NCI-H748 (cell line): ENCODE results near the gene POLR2H.

ENCODE experiments used
- DNase-seq: peaks from one replicate; lab custom pipeline; 2025; ENCODE audit not compliant: unreplicated experiment; lab: John Stamatoyannopoulos, UW

POLR2H gene

DNA sequence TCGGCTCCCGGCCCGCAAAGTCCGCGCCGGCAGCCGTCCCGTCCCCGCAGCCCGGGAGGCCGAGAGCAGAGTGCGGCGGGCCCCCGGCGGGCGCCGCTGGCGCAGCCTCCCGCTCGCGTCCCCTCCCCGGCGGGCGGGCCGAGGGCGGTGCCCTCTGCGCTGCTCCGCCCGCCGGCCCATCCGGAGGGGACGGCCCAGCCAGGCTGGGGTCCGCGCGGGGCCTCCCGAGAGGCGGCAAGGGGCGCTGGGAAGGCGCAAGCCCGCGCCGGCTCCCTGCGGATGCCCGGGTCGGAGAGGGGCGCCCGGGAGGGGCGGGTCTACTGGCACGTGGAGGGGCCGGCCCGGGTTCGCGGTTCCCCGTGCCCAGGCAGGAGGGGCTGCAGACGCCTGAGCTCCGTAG, at the start of gene POLR2H, which contains the start of gene CLCN2:
TSS of gene POLR2H (plus strand) at position 179 of the 400 bp plus-strand sequence. CDS start 1,783 bp downstream, outside the sequence.
TSS of gene CLCN2 (minus strand) at position 74 of the 400 bp plus-strand sequence. CDS start 126 bp downstream, outside the sequence.
- peak; percentile 60 for DNase-seq

DNA sequence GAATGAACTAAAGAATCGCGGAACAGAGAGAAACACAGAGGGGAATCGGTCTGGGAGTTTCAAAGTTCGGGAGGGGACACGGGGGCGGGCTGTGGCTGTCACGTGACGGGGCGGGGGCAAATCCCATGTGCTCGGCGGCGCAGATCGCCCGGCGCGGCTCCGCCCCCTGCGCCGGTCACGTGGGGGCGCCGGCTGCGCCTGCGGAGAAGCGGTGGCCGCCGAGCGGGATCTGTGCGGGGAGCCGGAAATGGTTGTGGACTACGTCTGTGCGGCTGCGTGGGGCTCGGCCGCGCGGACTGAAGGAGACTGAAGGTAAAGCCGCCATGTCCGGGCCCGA, 47.2 kb upstream of the POLR2H start, which contains the start of gene EIF4G1:
TSS of gene EIF4G1 (plus strand) at position 244 of the 337 bp plus-strand sequence. CDS start 1,191 bp downstream, outside the sequence.
- peak; percentile 91 for DNase-seq

DNA sequence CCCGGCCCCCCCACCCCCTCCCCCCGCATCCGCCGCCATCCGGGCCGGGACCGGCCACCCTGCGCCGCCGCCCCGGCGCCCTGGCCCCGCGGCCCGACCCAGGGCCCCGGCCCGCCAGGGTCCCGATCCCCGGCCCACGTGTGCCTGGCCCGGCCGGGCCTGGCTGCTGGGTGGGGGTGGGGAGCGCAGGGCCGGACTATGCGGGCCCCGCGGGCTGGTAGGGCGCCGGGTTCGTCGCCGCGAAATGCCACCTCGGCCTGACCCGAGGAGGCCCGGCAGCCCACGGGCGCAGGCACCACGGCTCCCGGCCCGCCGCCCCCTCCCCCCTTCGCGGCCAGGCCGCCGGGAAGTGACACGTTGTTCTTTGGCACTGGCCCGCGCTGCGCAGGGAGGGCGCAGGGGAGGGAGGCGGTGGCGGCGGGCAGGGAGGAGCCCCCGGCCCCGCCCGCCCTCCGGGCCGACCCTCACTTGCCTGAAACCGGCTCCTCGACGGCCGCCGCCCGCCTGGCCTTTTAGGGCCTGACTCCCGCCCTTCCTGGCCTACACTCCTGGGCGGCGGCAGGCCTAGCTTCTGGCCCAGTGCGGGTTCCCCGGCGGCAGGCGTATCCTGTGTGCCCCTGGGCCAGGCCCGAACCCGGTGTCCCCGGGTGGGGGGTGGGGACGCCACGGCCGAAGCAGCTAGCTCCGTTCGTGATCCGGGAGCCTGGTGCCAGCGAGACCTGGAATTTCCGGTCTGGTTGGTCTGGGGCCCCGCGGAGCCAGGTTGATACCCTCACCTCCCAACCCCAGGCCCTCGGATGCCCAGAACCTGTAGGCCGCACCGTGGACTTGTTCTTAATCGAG, 46.6 kb upstream of the POLR2H start:
- peak; percentile 58 for DNase-seq

DNA sequence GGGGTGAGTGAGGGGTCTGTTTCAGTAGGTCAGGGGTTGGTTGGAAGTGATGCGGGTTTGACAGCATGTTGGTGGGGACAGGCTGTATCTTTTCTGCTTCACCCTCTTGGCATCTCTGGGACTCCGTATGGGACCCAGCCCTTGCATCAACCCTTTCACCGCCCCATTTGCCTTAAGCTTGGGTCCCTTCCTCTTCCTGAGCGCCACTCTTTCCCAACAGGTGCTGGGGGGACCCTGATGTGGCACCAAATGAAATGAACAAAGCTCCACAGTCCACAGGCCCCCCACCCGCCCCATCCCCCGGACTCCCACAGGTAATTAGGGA, 46.0 kb upstream of the POLR2H start:
- no peak for DNase-seq

GRCh38 chr3:184315871-184316661, 45.4 kb upstream of the POLR2H start:
- DNase-seq = no peak

DNA sequence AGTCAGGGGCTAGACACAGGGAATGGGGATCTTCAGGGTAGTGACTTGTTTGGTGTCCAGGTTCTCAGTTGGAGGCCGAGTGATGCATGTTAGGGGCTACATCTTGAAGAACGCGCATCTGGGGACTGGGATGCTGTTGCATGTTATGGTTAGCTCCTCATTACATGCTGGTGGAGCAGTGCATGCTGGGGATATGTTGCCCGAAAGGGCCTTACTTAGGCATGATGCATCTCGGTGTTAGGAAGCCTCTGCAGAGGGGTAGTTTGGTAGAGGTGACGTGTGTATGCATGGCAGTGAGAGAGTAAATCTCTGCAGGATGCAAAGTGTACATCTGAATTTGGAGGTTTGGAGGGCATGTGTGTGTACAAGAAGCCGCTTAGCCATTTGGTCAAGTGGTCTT, 44.7 kb upstream of the POLR2H start:
- DNase-seq = no peak

GRCh38 chr3:184317201-184317600, 44.3 kb upstream of the POLR2H start:
- DNase-seq = no peak

- no peak for DNase-seq
Measured at GRCh38 chr3:184320104-184320445, 41.4 kb upstream of the POLR2H start.

DNA sequence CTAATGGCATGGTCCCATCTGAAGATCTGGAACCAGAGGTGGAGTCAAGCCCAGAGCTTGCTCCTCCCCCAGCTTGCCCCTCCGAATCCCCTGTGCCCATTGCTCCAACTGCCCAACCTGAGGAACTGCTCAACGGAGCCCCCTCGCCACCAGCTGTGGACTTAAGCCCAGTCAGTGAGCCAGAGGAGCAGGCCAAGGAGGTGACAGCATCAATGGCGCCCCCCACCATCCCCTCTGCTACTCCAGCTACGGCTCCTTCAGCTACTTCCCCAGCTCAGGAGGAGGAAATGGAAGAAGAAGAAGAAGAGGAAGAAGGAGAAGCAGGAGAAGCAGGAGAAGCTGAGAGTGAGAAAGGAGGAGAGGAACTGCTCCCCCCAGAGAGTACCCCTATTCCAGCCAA, 39.8 kb upstream of the POLR2H start:
- DNase-seq = no peak

DNA sequence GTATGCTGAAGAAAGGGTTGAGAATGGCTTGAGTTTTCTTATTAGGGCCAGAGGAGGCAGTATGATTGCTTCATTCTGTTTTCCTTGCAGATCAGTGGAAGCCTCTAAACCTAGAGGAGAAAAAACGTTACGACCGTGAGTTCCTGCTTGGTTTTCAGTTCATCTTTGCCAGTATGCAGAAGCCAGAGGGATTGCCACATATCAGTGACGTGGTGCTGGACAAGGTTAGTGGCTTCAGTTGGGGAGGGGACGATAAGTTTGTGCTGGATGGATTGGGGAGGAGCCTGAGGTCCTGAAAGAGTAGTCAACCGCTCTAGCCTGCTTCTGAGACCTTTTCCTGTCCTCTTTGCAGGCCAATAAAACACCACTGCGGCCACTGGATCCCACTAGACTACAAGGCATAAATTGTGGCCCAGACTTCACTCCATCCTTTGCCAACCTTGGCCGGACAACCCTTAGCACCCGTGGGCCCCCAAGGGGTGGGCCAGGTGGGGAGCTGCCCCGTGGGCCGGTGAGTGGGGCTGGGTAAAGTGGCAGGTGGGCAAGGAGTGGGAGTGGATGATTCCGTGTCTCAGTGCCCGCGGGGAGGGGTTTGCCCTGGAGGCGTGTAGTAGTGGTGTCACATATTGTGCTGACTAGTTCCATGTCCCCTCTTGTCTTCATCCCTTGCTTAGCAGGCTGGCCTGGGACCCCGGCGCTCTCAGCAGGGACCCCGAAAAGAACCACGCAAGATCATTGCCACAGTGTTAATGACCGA, 38.6 kb upstream of the POLR2H start:
- DNase-seq = no peak

- no peak for DNase-seq
Measured at GRCh38 chr3:184323696-184324095, 37.8 kb upstream of the POLR2H start.

DNA sequence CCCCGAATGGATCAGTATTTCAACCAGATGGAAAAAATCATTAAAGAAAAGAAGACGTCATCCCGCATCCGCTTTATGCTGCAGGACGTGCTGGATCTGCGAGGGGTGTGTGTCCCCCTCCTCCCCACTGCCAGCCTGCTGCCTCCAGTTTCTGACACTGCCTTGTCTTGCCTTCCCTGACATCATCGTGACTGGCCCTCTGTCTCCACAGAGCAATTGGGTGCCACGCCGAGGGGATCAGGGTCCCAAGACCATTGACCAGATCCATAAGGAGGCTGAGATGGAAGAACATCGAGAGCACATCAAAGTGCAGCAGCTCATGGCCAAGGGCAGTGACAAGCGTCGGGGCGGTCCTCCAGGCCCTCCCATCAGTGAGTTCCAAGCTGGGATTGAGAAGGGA, 36.2 kb upstream of the POLR2H start:
- DNase-seq = no peak

DNA sequence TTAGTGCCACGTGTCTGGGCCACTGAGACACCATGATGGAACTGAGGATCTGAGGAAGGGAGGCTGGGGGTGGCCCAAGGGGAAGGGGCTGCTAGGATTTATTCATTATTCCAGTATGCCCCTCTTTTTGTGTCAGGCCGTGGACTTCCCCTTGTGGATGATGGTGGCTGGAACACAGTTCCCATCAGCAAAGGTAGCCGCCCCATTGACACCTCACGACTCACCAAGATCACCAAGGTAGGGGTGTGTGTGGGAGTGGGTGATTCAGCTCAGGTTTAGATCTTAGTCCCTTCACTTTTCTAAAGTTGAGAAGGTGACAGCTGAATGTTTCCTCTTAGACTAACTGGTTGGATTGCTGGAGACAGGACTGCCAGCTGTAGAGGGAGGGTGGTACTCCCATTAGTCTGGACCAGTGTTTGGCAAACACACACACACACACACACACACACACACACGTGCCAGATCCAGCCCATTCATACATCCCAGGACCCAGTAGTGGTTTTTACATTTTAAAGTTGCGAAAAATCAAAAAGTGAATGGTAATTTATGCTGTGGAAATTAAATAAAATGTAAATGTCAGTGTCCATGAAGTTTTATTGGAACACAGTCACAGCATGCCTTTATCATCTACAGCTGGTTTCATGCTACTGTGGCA, 35.7 kb upstream of the POLR2H start:
- no peak for DNase-seq

GRCh38 chr3:184327171-184327570, 34.3 kb upstream of the POLR2H start:
- no peak for DNase-seq

DNA sequence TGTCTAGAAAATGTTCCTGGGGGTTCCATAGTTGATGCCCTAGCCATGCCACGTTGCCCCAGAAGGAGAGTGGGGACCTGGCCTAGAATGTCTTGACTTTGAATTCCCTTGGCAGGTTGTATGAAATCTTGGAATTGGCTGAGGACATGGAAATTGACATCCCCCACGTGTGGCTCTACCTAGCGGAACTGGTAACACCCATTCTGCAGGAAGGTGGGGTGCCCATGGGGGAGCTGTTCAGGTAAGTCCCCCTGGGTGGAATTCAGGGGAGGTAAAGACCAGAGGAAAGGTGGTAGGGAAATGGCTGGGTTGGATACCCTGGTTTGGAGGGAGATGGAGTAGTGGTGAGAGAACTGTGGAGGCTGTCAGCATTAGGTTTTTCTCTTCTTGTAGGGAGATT, 33.0 kb upstream of the POLR2H start:
- DNase-seq = no peak

GRCh38 chr3:184332370-184333090, 29.0 kb upstream of the POLR2H start:
- no peak for DNase-seq

DNA sequence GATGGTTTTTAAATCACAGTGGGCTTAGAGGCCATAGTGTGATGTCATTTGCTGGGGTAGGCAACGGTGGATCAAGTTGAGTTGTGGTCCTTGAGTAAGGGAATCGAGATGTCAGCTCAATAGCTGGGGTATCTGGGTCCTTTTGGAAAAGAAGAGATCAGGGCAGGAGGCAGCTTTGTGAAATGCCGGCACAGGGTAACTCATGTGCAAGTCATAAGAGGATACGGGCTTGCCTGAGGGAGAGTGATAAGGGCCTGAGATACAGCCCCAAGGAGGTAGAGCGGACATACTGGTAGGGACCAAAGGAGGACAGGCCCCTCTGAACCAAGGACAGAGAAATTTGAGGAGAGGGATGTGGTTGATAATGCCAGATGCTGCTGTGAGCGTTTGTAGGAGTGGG, 28.3 kb upstream of the POLR2H start:
- no peak for DNase-seq

- no peak for DNase-seq
Measured at GRCh38 chr3:184333700-184334099, 27.8 kb upstream of the POLR2H start.

DNA sequence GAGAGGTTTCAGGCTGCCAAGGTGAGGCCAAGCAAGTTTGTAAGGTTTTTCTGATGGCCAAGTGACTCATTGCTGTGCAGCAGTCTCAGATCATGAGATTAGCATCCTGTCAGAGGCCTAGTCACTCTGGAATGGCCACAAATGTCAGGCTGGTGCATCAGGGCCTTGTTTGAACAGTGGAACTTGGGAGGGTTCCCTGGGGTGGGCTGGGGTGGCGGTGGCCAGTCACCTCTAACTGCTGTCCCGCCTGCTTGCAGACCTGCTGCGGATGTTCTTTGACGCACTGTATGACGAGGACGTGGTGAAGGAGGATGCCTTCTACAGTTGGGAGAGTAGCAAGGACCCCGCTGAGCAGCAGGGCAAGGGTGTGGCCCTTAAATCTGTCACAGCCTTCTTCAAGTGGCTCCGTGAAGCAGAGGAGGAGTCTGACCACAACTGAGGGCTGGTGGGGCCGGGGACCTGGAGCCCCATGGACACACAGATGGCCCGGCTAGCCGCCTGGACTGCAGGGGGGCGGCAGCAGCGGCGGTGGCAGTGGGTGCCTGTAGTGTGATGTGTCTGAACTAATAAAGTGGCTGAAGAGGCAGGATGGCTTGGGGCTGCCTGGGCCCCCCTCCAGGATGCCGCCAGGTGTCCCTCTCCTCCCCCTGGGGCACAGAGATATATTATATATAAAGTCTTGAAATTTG, 26.9 kb upstream of the POLR2H start:
- no peak for DNase-seq

DNA sequence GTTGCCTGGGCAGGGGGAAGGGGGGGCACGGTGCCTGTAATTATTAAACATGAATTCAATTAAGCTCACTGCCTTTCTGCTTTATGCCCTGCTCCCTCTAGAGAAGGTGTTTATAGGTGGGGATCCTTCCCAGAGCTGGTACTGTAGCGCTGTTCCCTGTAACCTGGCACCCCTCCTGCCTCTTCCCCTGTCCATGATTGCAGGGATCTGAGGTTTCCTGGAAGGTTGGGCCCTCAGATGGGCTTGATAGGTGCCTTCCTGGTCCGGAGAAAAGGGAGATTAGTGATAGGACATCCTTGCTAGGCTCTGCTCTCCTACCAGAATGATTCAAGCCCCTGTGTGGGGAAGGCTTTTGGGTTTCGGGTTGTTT, 26.2 kb upstream of the POLR2H start:
- no peak for DNase-seq
